DMS153 treated with DMSO at 0.1 percent for 48 hours (cell line): ENCODE results near the gene CGB3.
"Not testable (repeated sequence)": the region's sequence is repeated elsewhere in the genome, so short reads cannot be mapped to it uniquely, and the experiment has no call there.

Source experiments
- DNase-seq: peaks from one replicate; lab custom pipeline; 2025; ENCODE audit not compliant: unreplicated experiment; lab: John Stamatoyannopoulos, UW

The CGB3 gene

GRCh38 chr19:49024233-49024632 lies at the start of gene CGB3:
TSS of gene CGB3 (minus strand) at chr19:49024333. CDS start at chr19:49023971, 362 bp downstream.
- DNase-seq = not testable (repeated sequence)

DNA sequence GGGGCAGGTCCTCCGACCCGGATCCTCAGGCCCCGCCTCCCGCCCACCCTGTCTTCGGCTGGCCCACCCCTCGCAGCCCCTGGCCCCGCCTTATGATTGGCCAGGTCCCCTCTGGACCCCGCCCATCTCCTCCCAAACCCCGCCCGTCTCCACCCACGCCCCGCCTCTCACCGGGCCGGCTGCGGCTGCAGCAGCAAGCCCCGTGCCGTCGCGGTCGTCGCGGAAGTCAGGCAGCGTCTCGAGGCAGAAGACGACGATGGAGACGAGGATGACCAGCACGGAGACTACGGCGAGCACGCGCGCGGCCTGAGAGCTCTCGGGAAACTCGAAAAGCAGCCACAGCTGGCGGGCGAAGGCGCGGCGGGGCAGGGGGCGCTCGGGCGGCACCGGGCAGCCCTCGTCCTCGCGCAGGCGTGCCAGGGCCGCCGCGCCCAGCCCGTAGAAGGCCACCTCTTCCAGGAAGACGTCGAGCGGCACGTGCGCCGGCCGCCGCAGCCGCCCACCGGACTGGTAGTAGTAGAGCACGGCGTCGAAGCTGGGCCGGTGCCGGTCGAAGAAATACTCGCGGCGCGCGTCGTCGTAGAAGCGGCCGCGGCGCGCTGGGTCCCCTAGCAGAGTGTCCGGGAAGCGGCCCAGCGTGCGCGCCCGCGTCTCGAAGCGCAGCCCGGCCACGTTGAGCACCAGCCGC lies 47.9 kb upstream of the CGB3 start:
- no peak for DNase-seq

DNA sequence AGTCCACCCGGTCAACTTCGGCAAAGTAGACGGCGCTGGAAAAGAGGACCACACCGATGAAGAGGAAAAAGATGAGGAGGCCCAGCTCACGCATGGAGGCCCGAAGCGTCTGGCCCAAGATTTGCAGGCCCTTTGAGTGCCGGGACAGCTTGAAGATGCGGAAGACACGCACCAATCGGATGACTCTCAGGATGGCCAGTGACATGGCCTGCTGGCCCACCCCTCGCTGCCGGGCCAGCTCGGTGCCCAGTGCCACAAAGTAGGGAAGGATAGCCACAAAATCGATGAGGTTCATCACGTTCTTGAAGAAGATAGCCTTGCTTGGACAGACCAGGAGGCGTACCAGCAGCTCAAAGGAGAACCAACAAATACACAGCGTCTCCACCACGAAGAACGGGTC lies 46.3 kb upstream of the CGB3 start:
- DNase-seq = no peak

GRCh38 chr19:49069026-49069425 lies 44.9 kb upstream of the CGB3 start:
- no peak for DNase-seq

GRCh38 chr19:49067554-49067953 lies 43.4 kb upstream of the CGB3 start:
- no peak for DNase-seq

DNA sequence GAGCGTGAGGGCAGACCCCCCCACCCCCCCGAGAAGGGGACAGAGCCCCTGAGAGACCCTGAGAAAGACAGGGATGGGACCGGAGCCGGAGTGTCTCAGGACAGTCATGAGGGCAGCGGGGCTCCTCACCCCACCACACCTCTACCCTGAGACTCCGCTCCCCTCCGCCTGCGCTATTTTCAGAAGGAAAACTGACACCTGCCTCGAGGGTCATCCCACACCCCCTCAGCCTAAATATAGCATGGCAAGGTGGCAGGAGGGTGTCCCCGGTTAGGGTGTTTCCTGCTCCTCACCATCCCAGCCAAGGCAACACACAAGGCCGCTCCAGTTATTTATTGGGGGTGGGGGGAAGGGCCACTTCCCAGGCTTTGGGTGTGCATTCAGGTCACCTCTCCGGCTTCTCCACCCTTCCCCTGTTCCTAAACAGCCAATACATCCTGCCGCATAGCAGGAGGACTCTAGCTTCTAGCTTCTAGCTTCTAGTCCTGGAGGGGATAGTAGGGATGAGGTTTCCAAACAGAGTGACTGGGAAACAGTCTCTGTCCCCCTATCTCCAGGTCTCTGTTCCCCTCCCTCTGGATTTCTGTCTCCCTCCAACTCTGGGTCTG lies 41.9 kb upstream of the CGB3 start:
- DNase-seq = no peak

GRCh38 chr19:49064768-49065611 lies 40.9 kb upstream of the CGB3 start, which contains the start of gene NTF4:
TSS of gene NTF4 (minus strand) at chr19:49064818. CDS start at chr19:49061997, 2,821 bp downstream.
- DNase-seq = no peak

DNA sequence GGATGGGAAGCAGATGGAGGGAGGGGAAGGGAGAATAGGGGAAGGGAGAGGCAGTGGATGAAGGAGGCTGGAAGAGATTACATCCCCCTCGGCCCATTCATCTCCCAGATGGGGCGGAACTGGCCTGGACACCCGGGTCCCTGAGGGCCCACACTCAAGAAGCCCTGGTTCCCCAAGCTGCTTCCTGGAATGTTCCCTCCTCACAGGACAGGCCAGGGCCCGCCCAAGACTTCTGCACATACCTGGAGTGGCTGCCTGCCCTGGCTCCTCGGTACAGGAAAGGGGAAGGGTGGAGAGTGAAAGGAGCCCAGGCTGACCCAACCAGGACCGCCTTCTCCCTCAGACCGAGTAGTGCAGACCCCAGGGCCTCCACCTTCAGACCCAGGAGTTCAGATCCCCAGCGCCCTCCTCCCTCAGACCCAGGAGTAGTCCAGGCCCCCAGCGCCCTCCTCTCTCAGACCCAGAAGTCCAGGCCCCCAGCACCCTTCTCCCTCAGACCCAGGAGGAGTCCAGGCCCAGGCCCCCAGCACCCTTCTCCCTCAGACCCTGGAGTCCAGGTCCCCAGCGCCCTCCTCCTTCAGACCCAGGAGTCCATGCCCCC lies 40.0 kb upstream of the CGB3 start:
- DNase-seq = no peak

DNA sequence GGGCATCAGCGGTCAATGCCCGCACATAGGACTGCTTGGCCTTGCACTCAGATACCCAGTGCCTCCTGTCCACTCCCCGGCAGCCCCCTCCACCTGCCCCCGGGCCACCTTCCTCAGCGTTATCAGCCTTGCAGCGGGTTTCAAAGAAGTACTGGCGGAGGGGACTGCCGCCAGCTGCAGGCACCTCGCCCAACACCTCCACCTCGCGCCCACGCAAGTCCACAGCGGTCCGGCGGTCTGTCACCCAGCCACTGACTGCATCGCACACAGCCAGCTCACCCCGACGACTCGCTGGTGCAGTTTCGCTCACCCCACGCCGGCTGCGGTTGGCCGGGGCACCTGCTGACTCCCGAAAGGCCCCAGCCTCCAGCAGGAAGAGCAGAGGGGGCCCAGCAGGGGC lies 37.3 kb upstream of the CGB3 start:
- no peak for DNase-seq

- DNase-seq = no peak
Observed at GRCh38 chr19:49061000-49061399, 36.9 kb upstream of the CGB3 start.

DNA sequence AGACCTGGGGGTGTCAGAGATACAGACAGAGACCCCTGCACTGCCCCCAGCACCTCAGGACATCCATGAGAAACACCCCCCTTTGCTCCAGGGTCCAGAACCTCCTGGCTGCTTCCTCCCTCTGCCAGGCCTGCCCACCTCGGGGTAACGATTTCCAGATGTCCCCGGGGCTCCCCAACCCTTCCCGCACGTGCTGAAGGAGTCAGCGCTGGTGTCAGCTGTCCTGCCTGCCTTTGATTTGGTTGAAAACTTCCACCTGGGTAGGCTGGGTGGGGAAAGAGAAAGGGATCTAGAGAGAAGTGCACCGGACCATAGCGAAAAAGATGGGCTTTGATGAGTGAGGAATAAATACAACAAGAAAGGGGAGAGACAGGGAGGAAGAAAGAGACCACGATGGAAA lies 34.9 kb upstream of the CGB3 start:
- no peak for DNase-seq

- no peak for DNase-seq
Observed at GRCh38 chr19:49058562-49058961, 34.4 kb upstream of the CGB3 start.

DNA sequence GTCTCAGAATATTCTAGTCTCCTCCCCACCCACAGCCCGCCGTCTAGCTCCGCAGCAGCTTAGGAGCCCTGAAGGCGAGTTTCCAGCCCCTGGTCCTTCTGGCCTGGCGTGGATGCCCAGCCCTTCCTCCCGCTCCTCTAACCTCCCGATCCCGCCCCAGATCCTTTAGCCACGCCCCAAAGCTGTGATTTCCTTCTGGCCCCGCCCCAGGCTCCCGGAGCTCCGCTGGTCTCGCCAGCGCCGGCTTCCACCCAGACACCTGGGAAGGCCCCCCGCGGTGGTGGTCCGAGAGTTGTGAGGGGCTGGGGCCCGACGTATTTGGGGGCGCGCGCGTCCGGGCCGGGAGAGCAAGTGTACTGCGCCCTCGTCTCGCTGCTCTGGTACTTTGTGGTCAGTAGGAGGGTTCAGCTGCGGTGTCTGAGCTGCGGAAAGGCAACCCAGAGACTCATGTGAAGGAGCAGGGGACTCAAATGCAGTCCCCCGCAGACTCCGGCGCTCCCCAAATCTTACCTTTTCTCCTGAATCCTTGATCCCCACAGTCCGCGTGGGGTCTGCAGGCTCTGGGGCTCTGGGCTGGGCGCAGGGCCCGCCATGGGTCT lies 33.6 kb upstream of the CGB3 start, which contains the start of gene CGB7:
Gene CGB7, minus strand, starts transcription at position 114 of the 599 bp plus-strand sequence. CDS start 2,374 bp downstream, outside the sequence.
- peak; percentile 15 for DNase-seq

DNA sequence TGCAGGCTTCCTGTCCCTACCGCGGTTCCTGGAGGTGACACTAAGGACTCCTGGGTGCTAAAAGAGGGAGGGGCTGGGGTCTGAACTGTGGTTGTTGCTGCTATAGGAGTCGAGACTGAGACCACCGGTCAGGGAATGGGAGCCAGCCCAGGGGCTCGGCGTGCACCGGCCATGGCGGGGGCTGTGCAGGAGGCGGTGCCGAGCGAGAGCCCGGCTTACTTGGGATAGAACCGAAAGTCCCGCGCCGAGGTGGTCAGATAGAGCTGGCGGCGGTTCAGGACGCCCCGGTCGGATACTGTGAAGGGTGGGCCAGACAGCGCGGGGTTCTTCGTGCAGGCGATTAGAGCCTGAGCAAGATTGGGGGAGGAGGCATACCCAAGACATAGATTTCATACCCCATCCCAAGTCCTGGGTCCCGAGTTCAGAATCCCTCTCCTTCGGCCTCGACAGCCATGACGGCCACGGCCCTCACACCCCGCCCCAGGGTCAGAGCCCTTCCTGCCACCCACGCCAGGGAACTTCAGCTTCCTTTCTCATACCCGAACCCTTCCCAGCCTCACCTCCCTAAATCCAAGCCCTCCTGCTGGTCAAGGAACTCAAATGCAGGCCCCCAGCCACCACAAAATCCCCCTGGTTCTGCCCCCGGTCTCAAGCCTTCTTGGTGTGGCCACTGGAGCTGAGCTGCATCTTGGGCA lies 32.9 kb upstream of the CGB3 start:
- DNase-seq = not testable (repeated sequence)

GRCh38 chr19:49056101-49056901 lies 32.2 kb upstream of the CGB3 start:
- DNase-seq = peak; percentile 19

DNA sequence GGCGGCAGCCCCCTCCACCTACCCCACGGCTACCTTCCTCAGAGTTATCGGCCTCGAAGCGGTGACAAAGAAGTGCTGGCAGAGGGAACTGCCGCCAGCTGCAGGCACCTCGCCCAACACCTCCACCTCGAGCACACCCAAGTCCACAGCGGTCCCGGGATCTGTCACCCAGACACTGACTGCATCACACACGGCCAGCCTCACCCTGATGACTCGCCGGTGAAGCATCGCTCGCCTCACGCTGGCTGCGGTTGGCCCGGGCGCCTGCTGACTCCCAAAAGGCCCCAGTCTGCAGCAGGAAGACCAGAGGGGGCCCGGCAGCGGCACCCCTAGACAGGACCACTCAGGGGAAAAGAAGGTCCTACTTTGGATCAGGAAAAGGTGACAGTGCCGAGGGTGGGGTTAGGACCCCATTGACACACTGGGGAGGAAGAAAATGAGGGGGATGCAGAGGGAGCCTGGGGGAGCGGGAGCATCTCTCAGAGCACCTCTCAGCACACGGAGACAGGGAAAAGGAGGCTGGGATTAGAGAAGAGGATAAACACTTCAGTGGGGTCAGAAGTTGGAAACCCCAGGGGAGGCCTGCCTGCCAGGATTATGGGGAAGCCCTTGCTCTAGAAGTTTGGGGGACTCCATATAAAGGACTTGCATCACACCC lies 26.4 kb upstream of the CGB3 start:
- DNase-seq = not testable (repeated sequence)

DNA sequence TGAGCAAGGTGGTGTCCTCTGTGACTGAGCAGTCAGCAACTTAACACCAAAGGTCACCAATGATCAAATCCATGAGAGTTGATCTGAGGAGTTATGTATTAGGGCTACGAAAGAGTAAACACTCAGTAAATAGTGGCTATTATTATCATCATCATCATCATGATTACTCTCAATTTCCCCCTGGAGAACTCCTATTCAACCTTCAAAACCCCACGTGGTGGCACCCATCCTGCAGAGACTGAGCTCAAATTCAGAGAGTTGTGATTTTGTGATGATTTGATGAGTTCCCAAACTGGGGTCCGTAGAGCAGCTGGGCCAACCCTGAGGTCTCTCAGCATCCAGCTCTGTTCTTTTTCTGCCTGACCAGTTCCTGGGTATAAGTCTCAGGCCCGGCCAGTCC lies 25.7 kb upstream of the CGB3 start:
- not testable (repeated sequence) for DNase-seq

DNA sequence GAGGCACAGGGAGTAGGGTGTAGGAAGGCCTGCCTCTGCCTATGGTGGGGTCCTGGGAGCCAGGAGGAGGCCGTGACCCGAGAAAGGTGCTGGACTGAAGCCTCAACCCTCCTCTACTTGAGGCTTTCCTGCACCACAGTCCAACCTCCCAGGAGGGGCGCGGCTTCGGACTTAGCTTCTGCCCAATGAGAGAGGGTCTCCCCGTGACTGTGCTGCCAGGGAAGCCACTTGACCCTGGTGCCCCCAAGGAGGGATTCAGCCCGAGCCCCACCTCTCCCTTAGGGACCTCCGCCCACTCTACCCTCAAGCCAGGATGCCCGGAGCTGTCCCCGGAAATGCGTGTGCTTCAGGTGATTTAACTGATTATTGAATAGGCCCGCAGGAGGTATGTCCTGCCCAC lies 24.9 kb upstream of the CGB3 start, which contains the start of gene CGB8:
Gene CGB8, minus strand, starts transcription at position 101 of the 400 bp plus-strand sequence. CDS start 372 bp downstream, outside the sequence.
- not testable (repeated sequence) for DNase-seq

- DNase-seq = not testable (repeated sequence)
Observed at GRCh38 chr19:49043548-49043947, 19.4 kb upstream of the CGB3 start, which contains the start of gene CGB5. TSS of gene CGB5 (plus strand) at chr19:49043848. CDS start at chr19:49044210, 362 bp downstream.
